HTERT RPE-1 (cell line): Measurements from ENCODE around the gene KCNB1.

Source experiments
- in situ Hi-C: fragments of 300-500 bp; cut with MboI; formaldehyde crosslinking; loops from 4 replicates; pipeline ENCODE4 v1.14.3; 2020; ENCODE audit warnings: low sequenced_read_pairs

Gene KCNB1

DNA sequence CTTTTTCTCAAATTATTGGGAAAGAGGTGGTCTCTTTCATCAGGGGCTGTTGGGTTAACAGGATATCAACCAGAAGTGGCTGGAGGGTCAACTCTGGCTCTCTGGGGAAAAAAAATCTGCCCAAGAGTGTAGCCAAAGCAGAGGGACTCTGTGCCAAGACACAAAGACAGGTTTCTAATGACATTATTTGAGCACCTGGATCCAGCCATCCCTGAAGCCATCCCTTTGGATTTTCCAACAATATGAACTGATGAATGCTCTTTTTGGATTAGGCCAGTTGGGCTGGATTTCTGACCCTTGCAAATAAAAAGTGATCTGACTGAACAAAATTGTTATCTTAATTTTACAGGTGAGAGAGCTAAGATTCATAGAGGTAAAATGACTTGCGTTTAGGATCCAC lies 88.7 kb downstream of the KCNB1 start:
- in situ Hi-C loops = no loop called here

DNA sequence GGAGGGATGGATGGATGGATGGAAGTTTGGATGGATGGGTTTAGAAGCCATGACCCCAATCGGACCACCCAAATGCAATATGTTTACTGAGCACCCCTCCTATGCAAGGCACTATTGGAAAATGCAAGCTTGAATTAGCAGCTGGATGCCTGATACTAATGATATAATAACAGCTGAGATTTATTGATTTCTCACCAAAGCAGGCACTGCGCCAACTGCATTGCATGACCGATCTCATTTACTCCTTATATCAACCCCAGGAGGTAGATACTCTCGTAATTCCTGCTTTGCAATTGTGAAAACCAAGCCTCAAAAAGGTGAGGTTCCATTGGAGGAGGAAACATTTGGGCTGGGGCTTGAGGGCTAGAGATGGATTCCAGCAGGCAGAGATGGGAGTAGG lies 89.7 kb downstream of the KCNB1 start:
- in situ Hi-C loops = no loop called here

DNA sequence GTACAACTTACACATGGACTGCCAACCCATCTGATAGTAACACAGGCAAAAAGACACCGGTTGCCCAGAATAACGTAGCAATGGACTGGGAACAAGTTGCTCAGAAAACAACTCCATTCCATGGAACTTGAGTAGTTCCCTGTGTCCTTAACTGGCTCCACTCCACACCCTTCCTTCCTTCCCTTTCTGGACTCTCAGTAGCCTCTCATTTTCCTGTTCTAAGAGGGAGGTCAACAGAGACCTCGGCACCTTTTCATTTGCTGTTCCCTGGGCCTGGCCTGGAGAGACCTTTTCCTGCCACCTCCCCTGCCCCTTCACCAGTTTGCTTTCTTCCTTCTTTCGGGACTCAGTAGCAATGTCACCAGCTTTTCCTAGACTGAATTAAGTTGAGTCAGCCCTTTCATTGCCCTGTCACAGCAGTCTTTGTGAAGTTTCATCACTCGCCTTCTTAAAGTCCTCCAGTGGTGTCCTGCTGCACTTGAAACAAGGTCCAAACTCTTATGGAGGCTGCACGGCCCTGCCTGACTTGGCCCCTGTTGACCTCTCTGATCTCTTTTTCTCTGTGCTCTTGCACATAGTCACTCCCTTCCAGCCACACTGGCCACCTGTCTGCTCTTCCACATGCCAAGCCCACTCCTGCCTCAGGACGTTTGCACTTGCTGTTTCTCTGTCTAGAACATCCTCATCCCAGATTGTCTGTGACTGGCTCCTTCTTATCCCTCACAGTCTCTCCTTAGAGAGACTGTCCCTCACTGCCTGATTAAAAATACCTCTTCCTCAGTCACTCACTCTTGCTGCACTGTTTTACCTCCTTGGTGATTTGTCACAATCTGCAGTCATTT lies 90.8 kb downstream of the KCNB1 start:
- in situ Hi-C loops = no loop called here

DNA sequence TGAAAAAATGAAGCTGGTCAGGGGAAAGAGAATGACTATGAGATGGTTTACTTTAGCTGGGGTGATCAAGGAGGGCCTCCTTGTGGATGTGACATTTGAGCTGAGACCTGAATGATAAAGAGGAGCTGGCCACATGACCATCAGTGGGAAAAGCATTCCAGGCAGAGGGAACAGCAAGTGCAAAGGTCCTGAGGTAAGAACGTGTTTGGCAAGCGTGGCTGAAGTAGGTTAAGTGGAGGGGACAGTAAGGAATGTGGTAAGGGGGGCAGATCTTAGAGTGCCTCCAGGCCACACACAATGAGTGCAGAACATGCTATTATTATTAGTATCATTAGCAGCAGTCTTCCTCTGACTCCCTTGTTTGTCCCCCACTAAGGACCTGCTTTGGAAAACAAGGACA lies 92.6 kb downstream of the KCNB1 start:
- in situ Hi-C loops = no loop called here

DNA sequence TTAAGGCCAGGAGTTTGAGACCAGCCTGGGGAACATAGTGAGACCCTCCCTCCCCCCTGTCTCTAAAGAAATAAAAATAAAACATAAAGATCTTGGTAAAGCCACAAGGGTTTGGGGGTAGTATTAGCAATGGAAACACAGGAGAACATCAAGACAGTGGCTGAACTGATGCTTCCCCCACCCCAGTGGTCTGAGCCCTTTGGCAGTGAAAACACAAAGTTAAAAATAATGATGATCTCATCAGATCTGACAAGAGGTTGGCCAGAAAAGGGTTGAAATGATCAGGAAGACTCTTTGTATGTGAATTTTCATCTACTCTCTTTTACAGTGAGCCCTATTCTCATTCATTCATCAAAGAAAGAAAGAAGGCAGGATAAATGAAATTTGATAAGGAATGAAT lies 93.7 kb downstream of the KCNB1 start:
- in situ Hi-C loops = no loop called here

DNA sequence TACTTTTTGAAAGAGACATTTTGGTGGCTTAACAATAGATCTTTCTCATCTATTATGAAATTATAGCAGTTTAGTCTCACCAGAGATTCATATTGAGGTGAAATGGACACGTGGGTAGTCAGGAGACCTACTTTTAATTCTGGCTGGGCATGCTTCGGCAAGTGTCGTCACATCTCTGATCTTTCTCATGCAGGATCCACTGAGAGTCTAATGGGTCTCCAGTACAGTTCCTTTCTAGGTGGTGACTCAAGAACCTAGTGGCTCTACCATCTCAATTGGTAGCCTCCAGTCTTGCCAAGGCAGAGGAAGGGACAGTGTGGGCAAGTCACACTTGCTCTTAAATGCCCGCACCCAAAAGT lies 94.9 kb downstream of the KCNB1 start:
- in situ Hi-C loops = no loop called here

DNA sequence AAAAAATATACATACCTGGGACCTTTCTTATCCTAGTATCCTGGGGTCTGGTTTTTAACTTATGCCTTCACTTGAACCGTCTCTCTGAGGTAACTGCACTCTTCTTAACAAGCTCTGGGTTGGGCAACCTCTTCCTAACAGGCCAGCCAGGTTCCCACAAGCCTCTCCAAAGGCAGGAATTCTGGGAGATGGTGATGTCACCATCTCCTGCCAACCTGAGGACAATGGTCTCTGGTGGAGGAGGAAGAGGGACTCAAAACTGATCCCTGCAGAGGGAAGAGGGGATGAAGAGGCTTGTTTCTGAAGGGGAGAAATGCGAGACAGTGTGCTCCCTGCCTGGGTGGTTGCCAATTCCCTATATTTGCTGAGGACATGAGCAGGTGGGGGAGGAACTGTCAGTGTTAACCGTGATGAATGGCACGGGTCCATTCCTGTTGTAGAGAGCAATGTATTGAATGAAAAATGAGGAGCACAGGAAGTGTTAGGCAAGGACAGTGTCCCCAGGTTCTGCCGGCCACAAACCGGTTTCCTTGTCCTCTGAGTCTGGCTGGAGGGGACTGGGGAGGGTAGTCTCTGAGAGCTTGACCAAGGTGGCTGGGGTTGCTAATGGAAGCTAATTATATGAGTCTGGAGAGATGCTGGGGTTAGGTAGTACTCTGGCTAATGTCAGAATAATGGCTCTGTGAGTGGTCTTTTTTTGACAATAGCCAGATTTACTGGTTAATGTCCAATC lies 95.5 kb downstream of the KCNB1 start:
- in situ Hi-C loops = no loop called here

DNA sequence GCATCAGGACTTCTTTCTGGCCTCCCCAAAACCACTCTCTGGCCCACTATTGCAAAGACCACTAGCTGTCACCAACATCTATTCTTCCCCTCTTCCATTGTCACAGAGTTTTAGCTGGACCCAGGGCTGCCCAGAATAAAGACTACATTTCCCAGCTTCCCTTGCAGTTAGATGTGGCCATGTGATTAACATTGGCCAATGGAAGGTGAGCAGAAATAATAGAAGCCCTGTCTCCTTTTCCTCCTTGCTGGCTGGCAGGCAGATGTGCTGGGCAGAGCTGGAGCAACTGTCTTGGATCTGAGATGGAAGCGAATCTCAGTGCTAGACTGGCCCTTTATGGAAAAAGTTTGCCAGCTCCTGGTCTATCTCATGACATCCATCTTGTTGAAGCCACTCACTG lies 97.0 kb downstream of the KCNB1 start:
- in situ Hi-C loops = no loop called here

DNA sequence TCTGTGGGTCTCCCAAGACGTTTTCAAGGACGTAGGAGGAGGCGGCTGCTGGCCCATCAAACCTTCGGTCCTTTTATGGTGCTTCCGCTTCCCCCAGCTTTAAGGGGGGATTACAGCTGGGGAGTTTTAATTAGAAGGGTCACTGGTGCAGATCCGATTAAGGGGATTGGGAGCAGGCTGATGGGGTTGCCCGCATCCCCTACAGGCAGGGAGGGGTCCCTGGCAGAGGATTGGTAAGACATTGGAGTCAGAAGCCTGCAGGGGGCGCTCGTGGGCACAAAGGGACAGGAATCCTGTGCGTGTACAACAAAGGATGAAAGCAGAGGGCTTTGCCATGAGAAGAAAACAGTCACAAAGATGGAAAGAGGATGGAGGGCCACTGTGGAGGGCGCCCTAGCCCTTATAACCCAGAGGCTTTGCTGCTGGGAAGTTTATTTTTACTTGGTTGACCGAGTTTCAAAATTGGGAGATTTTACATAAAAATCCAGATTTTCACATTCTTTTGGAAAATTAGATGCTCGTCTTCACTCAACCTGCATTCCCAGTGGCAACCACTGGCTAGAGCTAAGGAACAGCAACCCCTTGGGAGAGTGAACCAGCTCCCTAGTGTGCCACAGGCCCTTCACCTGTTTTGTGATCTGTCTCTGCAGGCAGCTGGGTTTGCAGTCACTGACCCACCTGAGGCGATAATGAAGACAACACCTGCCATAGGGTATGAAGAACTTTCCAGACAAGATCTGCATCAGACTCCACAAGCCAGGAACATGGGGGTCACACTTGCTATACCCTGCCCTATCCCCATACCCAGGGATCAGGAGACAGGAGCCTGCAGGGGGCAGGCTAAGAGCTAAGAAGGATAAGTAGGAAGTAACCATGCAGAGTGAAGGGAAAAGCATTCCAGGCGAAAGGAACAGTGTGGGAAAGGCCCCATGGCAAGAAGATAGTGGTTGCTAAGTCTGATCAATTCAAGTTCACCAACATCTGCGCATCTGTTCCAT lies 97.7 kb downstream of the KCNB1 start:
- in situ Hi-C loops = no loop called here

DNA sequence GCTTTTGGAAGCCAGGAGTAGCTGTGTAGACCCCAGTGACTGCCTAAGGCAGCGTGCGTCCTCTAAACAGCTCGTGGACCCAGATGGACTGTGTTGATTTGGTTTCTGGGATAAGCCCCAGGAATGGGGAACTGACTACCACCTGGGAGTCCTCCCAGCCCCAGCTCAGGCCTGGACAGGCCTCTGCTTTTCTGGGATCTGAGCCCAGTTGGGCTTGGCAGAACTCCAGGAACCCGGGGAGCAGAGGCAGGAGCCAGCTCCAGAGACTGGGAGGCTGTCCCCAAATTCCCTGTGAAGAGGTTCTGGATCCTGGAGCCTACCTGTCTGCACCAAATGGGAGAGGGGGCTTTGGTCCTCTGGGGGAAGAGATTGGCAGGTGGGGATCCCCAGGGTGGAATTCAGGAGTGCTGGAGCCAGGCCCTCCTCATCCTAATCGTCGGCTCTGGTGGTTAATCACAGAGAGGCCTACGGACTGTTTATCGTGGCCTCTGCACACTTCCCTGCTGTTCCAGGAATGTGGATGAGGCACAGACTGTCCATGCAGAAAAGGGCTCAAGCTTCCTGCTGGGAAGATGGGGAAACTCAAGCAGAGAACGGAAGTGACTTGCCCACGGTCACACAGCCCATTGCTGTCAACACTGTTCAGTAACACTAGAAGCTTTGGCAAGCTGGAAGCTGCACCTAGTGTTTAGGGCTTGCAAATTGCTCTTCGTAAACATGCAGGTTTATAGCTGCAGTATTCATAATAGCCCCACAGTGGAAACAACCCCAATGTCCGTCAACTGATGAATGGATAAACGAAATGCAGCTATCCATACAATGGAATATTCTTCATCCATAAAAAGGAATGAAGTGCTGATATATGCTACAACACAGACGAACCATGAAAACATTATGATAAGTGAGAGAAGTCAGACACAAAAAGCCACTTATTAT lies 100.6 kb downstream of the KCNB1 start:
- in situ Hi-C loops = no loop called here

DNA sequence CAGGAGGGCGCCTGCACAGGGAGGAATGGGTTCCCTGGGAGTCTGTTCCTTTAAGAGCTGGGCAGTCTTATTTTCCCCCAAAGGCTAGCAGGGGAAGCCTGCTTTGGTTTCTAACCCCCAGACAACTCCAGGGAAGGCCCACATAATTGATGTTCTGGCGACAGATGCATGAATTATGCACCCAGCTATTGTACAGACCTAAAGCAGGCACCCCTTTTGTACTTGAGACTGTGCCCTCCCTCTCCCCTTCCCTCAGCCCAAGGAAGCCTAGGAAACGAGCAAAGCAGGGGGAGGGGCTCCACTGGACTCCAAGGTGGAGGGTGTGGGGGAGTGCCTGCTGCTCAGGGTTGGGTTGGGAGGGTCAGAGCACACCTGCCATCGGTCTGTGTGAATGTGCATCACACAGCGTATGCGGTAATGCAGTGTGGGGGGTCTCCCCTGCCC lies 102.1 kb downstream of the KCNB1 start:
- in situ Hi-C loops = no loop called here

DNA sequence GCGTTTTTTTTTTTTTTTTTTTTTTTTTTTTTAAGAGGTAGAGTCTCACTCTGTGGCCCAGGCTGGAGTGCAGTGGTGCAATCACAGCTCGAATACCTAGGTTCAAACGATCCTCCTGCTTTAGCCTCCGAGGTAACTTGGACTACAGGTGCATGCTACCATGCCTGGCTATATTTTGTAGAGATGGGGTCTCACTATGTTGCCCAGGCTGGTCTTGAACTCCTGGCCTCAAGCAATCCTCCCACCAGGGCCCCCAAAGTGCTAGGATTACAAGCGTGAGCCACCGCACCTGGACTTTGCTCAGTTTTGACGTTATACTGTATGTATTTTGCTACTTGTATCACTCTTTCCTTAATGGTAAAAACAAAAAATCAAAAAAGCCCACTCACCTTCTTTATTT lies 103.1 kb downstream of the KCNB1 start:
- in situ Hi-C loops = no loop called here

DNA sequence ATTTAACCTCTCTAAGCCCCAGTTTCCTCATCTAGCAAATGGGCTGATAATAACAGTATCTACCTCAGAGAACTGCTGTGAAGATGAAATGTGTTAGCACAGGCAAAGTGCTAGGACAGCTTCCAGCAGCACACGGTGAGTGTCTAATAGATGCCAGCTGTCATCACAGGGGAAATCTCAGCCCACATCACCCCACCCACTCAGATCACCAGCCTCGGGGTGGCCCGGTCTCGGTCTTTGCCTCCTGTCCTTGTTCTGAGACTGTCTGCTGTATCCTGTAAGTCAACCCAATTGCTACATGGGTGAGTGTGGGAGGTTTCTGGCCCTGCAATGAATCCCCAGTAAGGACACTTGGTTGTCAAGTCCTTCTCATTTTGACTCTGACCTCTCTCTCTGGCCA lies 105.1 kb downstream of the KCNB1 start:
- in situ Hi-C loops = no loop called here

DNA sequence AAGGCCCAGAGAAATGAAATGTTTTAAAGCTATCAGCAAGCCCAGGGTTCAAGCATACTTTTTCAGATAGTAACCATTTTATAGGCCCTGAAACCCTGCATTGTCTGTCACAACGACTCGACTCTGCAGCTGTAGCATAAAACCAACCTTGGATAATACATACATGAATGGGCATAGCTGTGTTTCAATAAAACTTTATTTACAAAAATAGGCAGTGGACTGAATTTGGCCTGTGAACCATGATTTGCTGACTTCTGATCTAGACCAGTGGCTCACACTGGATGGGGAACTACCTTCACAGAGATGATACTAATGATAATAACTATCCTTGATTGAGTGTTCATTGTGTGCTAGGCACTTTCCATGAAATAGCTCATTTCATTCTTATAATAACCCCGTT lies 107.3 kb downstream of the KCNB1 start:
- in situ Hi-C loops = no loop called here

DNA sequence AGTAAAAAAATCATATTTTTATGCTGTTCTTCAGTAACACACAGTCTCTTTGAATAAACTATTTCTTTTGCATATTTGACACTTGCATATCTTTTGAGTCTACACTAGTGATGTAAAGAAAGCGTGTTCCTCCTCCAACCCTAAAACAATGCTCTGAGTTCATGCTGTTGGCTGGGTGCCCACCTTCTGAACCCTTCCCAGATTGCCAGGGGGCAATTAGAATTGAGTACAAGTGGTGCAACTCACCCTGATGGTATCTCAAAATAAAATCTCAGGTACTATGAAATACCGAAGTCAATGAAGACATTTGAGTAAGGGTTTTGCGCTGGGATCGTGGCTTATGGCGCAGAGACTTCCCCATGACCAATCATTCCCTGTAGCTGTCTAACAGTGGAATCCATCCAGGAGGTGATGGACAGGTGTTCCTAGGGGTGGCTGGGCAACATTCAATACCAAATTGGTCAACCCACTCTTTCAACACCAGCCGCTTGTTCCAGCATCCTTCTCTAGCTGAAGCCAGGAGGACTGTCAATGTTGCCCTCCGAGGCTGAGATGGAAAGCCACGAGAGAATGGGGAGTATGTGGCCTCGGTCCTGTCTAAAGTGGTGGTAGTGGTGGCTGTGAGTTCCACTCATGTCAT lies 110.3 kb downstream of the KCNB1 start:
- in situ Hi-C loops = no loop called here

DNA sequence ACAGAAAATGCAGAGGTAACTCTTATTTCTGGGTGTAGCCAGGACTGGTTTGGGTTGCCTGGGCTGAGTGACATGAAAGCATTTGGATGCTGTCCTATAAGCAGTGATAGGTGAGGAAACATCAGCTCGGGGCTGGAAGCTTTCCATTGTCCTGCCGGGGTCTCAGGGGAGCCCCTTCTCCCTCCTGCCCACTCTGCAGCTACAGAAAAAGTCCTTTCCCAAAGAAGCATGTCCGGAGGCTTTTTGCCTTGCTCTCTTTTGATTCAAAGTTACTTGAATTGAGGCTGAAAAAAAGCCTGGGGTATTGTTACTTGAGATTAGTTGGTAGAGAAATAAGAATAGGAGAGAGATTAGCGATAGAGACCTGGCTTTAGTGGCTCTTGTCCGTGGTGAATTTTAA lies 113.9 kb downstream of the KCNB1 start:
- in situ Hi-C loops = no loop called here

DNA sequence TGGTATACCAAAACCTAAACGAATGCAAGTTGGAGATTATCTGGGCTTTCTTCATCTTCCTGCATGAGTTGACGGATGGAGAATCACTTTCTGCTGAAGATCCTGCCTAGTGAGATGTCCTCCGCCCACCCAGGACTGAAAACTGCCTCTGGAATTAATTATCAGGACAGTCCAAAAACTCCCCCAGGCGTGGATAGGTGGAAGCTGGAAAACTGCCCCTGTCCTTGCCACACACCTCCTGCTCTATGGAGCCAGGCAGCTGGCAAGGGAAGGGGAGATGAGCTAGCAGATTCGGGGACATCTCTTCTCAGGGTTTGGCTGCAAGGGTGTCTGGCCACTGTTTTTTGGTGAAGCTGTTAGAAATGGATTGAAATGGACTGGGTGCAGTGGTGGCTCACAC lies 115.4 kb downstream of the KCNB1 start:
- in situ Hi-C loops = no loop called here

DNA sequence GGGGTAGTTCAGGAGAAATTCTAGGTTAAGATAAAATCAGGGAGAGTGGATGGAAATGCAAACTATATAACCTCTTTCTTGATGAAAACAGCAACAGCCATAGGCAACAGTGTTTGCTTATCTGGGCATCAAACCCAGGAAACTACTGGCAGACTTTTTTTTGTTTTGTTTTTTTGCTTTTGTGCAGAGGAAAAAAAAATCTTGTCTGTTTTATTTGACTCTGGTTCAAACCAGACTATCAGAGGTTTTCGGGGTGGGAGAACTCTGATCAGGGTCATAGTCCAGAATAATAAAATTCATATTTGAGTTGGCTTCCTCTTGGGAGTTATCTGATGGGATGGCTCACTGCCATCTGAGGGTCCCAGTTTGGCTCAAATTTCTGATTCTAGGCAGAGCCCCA lies 115.8 kb downstream of the KCNB1 start:
- in situ Hi-C loops = no loop called here

DNA sequence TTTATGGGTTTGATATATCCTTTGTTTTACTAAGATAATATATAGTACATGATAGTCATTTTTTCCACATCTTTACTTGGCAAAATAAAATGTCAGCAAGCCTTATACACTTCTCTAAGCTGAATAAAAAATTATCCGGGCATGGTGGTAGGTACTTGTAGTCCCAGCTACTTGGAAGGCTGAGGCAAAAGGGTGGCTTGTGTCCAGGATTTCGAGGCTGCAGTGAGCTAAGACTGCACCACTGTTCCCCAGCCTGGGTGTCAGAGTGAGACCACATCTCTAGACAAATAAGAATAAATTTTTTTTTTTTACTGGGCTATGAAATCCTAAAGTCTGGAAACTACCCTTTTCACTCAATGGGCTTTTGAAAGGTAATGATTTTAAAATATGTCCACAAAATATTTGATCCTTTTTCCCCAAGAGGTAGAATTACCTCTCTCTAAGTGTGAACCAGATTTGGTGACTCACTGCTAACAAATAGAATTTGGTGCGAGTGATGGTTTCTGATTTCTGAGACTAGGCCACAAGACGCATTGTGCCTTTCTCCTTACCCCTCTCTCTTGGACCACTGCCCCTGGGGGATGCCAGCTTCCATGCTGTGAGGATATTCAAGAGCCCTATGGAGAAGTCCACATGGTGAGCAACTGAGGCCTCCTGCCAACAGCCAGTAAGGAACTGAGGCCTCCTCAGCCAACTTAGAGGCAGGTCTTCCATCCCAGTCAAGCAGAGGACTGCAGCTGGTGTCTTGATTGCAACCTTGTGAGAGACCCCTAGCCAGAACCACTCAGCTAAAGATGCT lies 120.4 kb downstream of the KCNB1 start:
- in situ Hi-C loops = no loop called here
